SK-N-MC (cell line): ENCODE data around the gene TRAF5.
"Not testable (repeated sequence)": the region's sequence is repeated elsewhere in the genome, so short reads cannot be mapped to it uniquely, and the experiment has no call there.

Source experiments
- DNase-seq: peaks from one replicate; pipeline ENCODE4 v3.0.0-alpha.2; 2011; ENCODE audit warnings: low read depth, low spot score
- H3K27ac ChIP-seq: fragments of 200-600 bp; sonication (generic); 2 replicates; pipeline ENCODE4 v1.5.1; 2016; ENCODE audit warnings: mixed run types
- H3K36me3 ChIP-seq: fragments of 200-600 bp; sonication (generic); 2 replicates; pipeline ENCODE4 v1.6.1; 2017; ENCODE audit warnings: antibody characterized with exemption, low read length, mixed read lengths; ENCODE audit not compliant: insufficient read depth
- H3K4me3 ChIP-seq: fragments of 200-600 bp; sonication (generic); 2 replicates; pipeline ENCODE4 v1.5.1; 2016
- H3K9ac ChIP-seq: fragments of 200-600 bp; sonication (generic); 2 replicates; pipeline ENCODE4 v1.8.0; 2017; ENCODE audit warnings: mixed run types, mixed read lengths; ENCODE audit not compliant: insufficient read length
- H3K9me3 ChIP-seq: fragments of 200-600 bp; sonication (generic); 2 replicates; pipeline ENCODE4 v1.6.1; 2017; ENCODE audit warnings: low read depth, mild to moderate bottlenecking, antibody characterized with exemption, low read length, moderate library complexity, mixed read lengths
- EZH2 ChIP-seq: fragments of 200-600 bp; sonication (generic); IDR thresholded peaks from one replicate; pipeline ENCODE4 v1.6.1; 2017; ENCODE audit warnings: antibody characterized with exemption
- FOXP2 ChIP-seq: optimal IDR thresholded peaks from 2 replicates; pipeline ENCODE3; 2011; ENCODE audit warnings: mild to moderate bottlenecking, moderate library complexity; ENCODE audit not compliant: insufficient read depth; ENCODE audit errors: extremely low read length, control extremely low read depth
- POLR2AphosphoS5 ChIP-seq: IDR thresholded peaks from 2 replicates; pipeline ENCODE4 v1.6.1; 2012; ENCODE audit warnings: mild to moderate bottlenecking, low read depth, low read length, borderline replicate concordance

Gene TRAF5

DNA sequence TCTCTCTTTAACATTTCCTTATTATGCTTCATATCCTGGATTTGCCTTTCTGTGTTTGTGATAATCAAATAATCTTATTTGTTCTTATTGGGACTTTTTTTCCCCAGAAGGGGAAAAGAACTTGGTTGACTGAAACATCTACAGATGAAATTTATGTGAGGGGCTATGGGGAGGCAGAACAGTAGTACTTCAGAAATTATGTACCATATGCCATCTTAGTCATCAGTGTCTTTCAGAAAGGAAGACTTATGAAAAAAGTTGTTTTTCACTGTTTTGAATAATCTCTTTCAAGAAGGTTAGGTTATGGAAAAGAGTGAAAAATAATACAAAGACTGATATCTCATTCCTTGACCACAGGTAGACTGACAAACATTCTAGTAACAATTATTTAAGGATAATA is 30.2 kb upstream of the TRAF5 start:
- peaks cover 60% of the 10 kb centered on the region for H3K36me3 ChIP-seq
- TF ChIP-seq FOXP2 (no peak), EZH2 (no peak), POLR2AphosphoS5 (no peak)
- H3K9ac ChIP-seq: no peak overlapping the region
- no peak overlapping the region for H3K27ac ChIP-seq
- no peaks in the 10 kb centered on the region for H3K9me3 ChIP-seq
- no peak for DNase-seq
- H3K4me3 ChIP-seq: no peak overlapping the region

GRCh38 chr1:211305044-211305443 is 21.6 kb upstream of the TRAF5 start:
- TF ChIP-seq EZH2 (no peak), POLR2AphosphoS5 (no peak), FOXP2 (no peak)
- peaks cover 36% of the 10 kb centered on the region for H3K36me3 ChIP-seq
- no peak overlapping the region for H3K27ac ChIP-seq
- H3K9ac ChIP-seq: no peak overlapping the region
- no peaks in the 10 kb centered on the region for H3K9me3 ChIP-seq
- H3K4me3 ChIP-seq: no peak overlapping the region
- DNase-seq: no peak

- Histone ChIP-seq H3K4me3 (no peak overlapping the region), H3K36me3 (peaks cover 26% of the 10 kb centered on the region), H3K27ac (no peak overlapping the region), H3K9me3 (no peaks in the 10 kb centered on the region), H3K9ac (no peak overlapping the region)
- TF ChIP-seq EZH2: no peak
- TF ChIP-seq FOXP2: no peak
- TF ChIP-seq POLR2AphosphoS5: no peak
- DNase-seq: no peak
These were observed 17.0 kb upstream of the TRAF5 start for GRCh38 chr1:211309617-211310016.

GRCh38 chr1:211313392-211313791 is 13.2 kb upstream of the TRAF5 start:
- Histone ChIP-seq H3K36me3 (peaks cover 32% of the 10 kb centered on the region), H3K27ac (no peak overlapping the region), H3K4me3 (no peak overlapping the region), H3K9me3 (no peaks in the 10 kb centered on the region), H3K9ac (no peak overlapping the region)
- no peak for TF ChIP-seq POLR2AphosphoS5
- DNase-seq: no peak

DNA sequence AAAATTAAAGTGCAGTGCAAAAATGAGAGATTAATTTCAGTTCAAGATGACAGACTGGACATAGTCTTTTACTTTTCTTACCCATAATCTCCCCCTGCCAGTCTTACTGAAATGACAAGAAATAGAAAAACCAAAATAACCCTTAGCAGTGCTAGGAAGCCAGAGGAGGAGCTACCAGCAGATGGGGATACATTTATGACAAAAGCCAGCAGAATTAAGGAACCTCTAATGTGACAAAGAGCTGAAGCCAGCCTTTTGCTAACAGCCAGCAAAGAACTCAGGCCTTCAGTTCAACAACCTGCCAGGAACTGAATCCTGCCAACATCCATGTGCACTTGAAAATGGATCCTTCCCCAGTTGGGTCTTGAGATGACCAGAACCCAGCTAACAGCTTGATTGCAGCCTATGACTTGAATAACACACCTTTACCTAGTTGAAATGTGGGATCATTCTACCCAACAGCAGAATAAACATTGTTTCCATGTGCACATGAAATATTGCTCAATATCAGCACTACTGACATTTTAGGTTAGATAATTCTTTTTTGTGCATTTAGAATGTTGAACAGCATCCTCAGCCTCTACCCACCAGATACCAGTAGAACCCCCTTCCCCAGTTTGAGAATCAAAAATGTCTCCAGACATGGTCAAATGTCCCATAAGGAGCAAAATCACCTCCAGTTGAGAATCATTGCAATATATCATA is 7.9 kb upstream of the TRAF5 start:
- no peak overlapping the region for H3K27ac ChIP-seq
- DNase-seq: no peak
- peaks cover 19% of the 10 kb centered on the region for H3K36me3 ChIP-seq
- no peaks in the 10 kb centered on the region for H3K9me3 ChIP-seq
- TF ChIP-seq EZH2: no peak
- no peak overlapping the region for H3K4me3 ChIP-seq
- no peak overlapping the region for H3K9ac ChIP-seq

GRCh38 chr1:211319892-211320291 is 6.7 kb upstream of the TRAF5 start:
- DNase-seq: no peak
- Histone ChIP-seq H3K4me3 (no peak overlapping the region), H3K9ac (no peak overlapping the region), H3K9me3 (no peaks in the 10 kb centered on the region), H3K27ac (no peak overlapping the region), H3K36me3 (peaks cover 9% of the 10 kb centered on the region)
- TF ChIP-seq EZH2 (no peak), POLR2AphosphoS5 (no peak), FOXP2 (no peak)

DNA sequence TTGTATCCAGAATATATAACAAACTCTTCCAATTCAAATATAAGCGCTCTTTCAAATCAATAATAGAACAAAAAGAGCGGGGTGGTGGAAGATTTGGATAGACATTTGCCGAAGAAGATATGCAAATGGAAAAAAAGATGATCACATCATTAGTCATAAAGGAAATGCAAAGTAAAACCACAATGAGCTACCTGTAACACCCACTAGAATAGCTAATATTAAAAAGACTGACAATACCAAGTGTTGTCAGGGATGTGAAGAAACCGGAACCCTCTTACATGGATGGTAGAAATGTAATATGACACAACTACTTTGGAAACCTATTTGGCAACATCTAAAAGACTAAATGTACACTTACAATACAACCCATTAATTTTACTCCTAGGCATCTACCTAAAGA is 5.7 kb upstream of the TRAF5 start:
- Histone ChIP-seq H3K27ac (no peak overlapping the region), H3K4me3 (no peak overlapping the region), H3K9ac (no peak overlapping the region), H3K36me3 (peaks cover under 1% of the 10 kb centered on the region; the same call in 1 of the 2 replicates), H3K9me3 (no peaks in the 10 kb centered on the region)
- TF ChIP-seq POLR2AphosphoS5 (no peak), EZH2 (no peak), FOXP2 (no peak)
- DNase-seq: no peak

- DNase-seq, H3K9ac ChIP-seq, H3K36me3 ChIP-seq, H3K9me3 ChIP-seq, H3K4me3 ChIP-seq, H3K27ac ChIP-seq: not testable (repeated sequence)
These were observed 5.0 kb upstream of the TRAF5 start for GRCh38 chr1:211321646-211322045.

- no peak for DNase-seq
- TF ChIP-seq POLR2AphosphoS5 (no peak), EZH2 (no peak), FOXP2 (no peak)
- no peak overlapping the region for H3K4me3 ChIP-seq
- H3K9me3 ChIP-seq: no peaks in the 10 kb centered on the region
- H3K27ac ChIP-seq: no peak overlapping the region
- no peak overlapping the region for H3K9ac ChIP-seq
- no peaks in the 10 kb centered on the region for H3K36me3 ChIP-seq
These were observed 3.2 kb upstream of the TRAF5 start for GRCh38 chr1:211323156-211324063.
